IPS-18a (cell line): Measurements from ENCODE around the gene GABPB1.

Source experiments
- H3K27ac ChIP-seq: one replicate; pipeline ENCODE4 v1.5.1; 2013; ENCODE audit warnings: low read length
- H3K27me3 ChIP-seq: one replicate; pipeline ENCODE4 v1.6.1; 2013; ENCODE audit warnings: mild to moderate bottlenecking, low read length; ENCODE audit not compliant: control insufficient read depth, insufficient read depth
- H3K36me3 ChIP-seq: one replicate; pipeline ENCODE4 v1.6.1; 2013; ENCODE audit warnings: low read depth, low read length; ENCODE audit not compliant: control insufficient read depth
- H3K4me1 ChIP-seq: one replicate; pipeline ENCODE4 v1.6.1; 2013; ENCODE audit warnings: low read depth, low read length; ENCODE audit not compliant: control insufficient read depth
- H3K4me3 ChIP-seq: one replicate; pipeline ENCODE4 v1.5.1; 2013; ENCODE audit warnings: low read length
- H3K9ac ChIP-seq: one replicate; pipeline ENCODE4 v1.6.1; 2013; ENCODE audit warnings: mild to moderate bottlenecking, low read length, moderate library complexity
- H3K9me3 ChIP-seq: one replicate; pipeline ENCODE4 v1.6.1; 2013; ENCODE audit warnings: low read depth, low read length; ENCODE audit not compliant: control insufficient read depth

GABPB1 gene

GRCh38 chr15:50307799-50308198, 47.2 kb downstream of the GABPB1 start:
- no peaks in the 10 kb centered on the region for H3K4me1 ChIP-seq
- no peak overlapping the region for H3K9ac ChIP-seq
- H3K36me3 ChIP-seq, result peaks cover 20% of the 10 kb centered on the region
- no peaks in the 10 kb centered on the region for H3K27me3 ChIP-seq
- H3K27ac ChIP-seq, result no peak overlapping the region
- no peak overlapping the region for H3K4me3 ChIP-seq
- H3K9me3 ChIP-seq, result no peaks in the 10 kb centered on the region

GRCh38 chr15:50304836-50305235, 50.2 kb downstream of the GABPB1 start:
- no peak overlapping the region for H3K27ac ChIP-seq
- H3K9ac ChIP-seq, result no peak overlapping the region
- no peaks in the 10 kb centered on the region for H3K27me3 ChIP-seq
- no peaks in the 10 kb centered on the region for H3K4me1 ChIP-seq
- no peak overlapping the region for H3K4me3 ChIP-seq
- H3K36me3 ChIP-seq, result peaks cover 43% of the 10 kb centered on the region
- no peaks in the 10 kb centered on the region for H3K9me3 ChIP-seq

- no peak overlapping the region for H3K27ac ChIP-seq
- no peaks in the 10 kb centered on the region for H3K27me3 ChIP-seq
- H3K9ac ChIP-seq, result no peak overlapping the region
- H3K4me3 ChIP-seq, result no peak overlapping the region
- peaks cover 54% of the 10 kb centered on the region for H3K36me3 ChIP-seq
- H3K9me3 ChIP-seq, result no peaks in the 10 kb centered on the region
- no peaks in the 10 kb centered on the region for H3K4me1 ChIP-seq
Observed at GRCh38 chr15:50302581-50302980, 52.4 kb downstream of the GABPB1 start.

- Histone ChIP-seq H3K9ac (no peak overlapping the region), H3K4me3 (no peak overlapping the region), H3K27me3 (no peaks in the 10 kb centered on the region), H3K36me3 (peaks cover 56% of the 10 kb centered on the region), H3K9me3 (no peaks in the 10 kb centered on the region), H3K4me1 (no peaks in the 10 kb centered on the region), H3K27ac (no peak overlapping the region)
Observed at GRCh38 chr15:50298340-50298739, 56.7 kb downstream of the GABPB1 start.

- H3K27me3 ChIP-seq, result no peaks in the 10 kb centered on the region
- H3K27ac ChIP-seq, result no peak overlapping the region
- H3K36me3 ChIP-seq, result peaks cover 45% of the 10 kb centered on the region
- H3K4me3 ChIP-seq, result no peak overlapping the region
- H3K9ac ChIP-seq, result no peak overlapping the region
- no peaks in the 10 kb centered on the region for H3K9me3 ChIP-seq
- H3K4me1 ChIP-seq, result no peaks in the 10 kb centered on the region
Observed at GRCh38 chr15:50295966-50296365, 59.0 kb downstream of the GABPB1 start.

GRCh38 chr15:50289749-50290148, 65.2 kb downstream of the GABPB1 start:
- no peak overlapping the region for H3K9ac ChIP-seq
- H3K4me3 ChIP-seq, result no peak overlapping the region
- no peaks in the 10 kb centered on the region for H3K4me1 ChIP-seq
- H3K9me3 ChIP-seq, result no peaks in the 10 kb centered on the region
- no peak overlapping the region for H3K27ac ChIP-seq
- H3K27me3 ChIP-seq, result no peaks in the 10 kb centered on the region
- H3K36me3 ChIP-seq, result peaks cover 24% of the 10 kb centered on the region

GRCh38 chr15:50287324-50288116, 67.5 kb downstream of the GABPB1 start:
- Histone ChIP-seq H3K36me3 (peaks cover 26% of the 10 kb centered on the region), H3K9me3 (no peaks in the 10 kb centered on the region), H3K27me3 (no peaks in the 10 kb centered on the region), H3K9ac (no peak overlapping the region), H3K4me3 (no peak overlapping the region), H3K27ac (no peak overlapping the region), H3K4me1 (no peaks in the 10 kb centered on the region)

- H3K4me1 ChIP-seq, result no peaks in the 10 kb centered on the region
Observed at GRCh38 chr15:50281427-50281826, 73.6 kb downstream of the GABPB1 start.

GRCh38 chr15:50280271-50280670, 74.7 kb downstream of the GABPB1 start:
- no peaks in the 10 kb centered on the region for H3K9me3 ChIP-seq
- no peak overlapping the region for H3K4me3 ChIP-seq
- H3K27ac ChIP-seq, result no peak overlapping the region

More at GRCh38 chr15:50281427-50281826, 73.6 kb downstream of the GABPB1 start:
- no peaks in the 10 kb centered on the region for H3K27me3 ChIP-seq
- H3K4me3 ChIP-seq, result no peak overlapping the region
- H3K9me3 ChIP-seq, result no peaks in the 10 kb centered on the region
- H3K36me3 ChIP-seq, result peaks cover 9% of the 10 kb centered on the region
- no peak overlapping the region for H3K27ac ChIP-seq
- no peak overlapping the region for H3K9ac ChIP-seq

GRCh38 chr15:50278496-50278895, 76.5 kb downstream of the GABPB1 start:
- H3K36me3 ChIP-seq, result no peaks in the 10 kb centered on the region
- no peak overlapping the region for H3K27ac ChIP-seq
- H3K27me3 ChIP-seq, result no peaks in the 10 kb centered on the region
- no peaks in the 10 kb centered on the region for H3K9me3 ChIP-seq
- H3K9ac ChIP-seq, result no peak overlapping the region
- no peak overlapping the region for H3K4me3 ChIP-seq
- H3K4me1 ChIP-seq, result no peaks in the 10 kb centered on the region

More at GRCh38 chr15:50280271-50280670, 74.7 kb downstream of the GABPB1 start:
- H3K9ac ChIP-seq, result no peak overlapping the region
- H3K27me3 ChIP-seq, result no peaks in the 10 kb centered on the region
- peaks cover 5% of the 10 kb centered on the region for H3K36me3 ChIP-seq
- H3K4me1 ChIP-seq, result no peaks in the 10 kb centered on the region

- Histone ChIP-seq H3K36me3 (no peaks in the 10 kb centered on the region), H3K9me3 (no peaks in the 10 kb centered on the region), H3K4me3 (no peak overlapping the region), H3K27ac (no peak overlapping the region), H3K27me3 (no peaks in the 10 kb centered on the region), H3K4me1 (no peaks in the 10 kb centered on the region), H3K9ac (no peak overlapping the region)
Observed at GRCh38 chr15:50277370-50277769, 77.6 kb downstream of the GABPB1 start.

GRCh38 chr15:50275908-50276307, 79.1 kb downstream of the GABPB1 start:
- Histone ChIP-seq H3K36me3 (no peaks in the 10 kb centered on the region), H3K27ac (no peak overlapping the region), H3K9ac (no peak overlapping the region), H3K4me1 (no peaks in the 10 kb centered on the region), H3K4me3 (no peak overlapping the region), H3K9me3 (no peaks in the 10 kb centered on the region), H3K27me3 (no peaks in the 10 kb centered on the region)
